Measurements from ENCODE around the gene ATG2A. TPM values are rescaled to one million over a fixed set of nuclear protein-coding genes. Genes with fewer than 3 reads are reported as not detected.

ATG2A gene
- total and polyA plus RNA-seq, 10 of the 15 experiments (the other 5 are each of a cell fraction or from before 2014, with no cell fraction given) = 0.08 to 19.0 (median 4.6) TPM

DNA sequence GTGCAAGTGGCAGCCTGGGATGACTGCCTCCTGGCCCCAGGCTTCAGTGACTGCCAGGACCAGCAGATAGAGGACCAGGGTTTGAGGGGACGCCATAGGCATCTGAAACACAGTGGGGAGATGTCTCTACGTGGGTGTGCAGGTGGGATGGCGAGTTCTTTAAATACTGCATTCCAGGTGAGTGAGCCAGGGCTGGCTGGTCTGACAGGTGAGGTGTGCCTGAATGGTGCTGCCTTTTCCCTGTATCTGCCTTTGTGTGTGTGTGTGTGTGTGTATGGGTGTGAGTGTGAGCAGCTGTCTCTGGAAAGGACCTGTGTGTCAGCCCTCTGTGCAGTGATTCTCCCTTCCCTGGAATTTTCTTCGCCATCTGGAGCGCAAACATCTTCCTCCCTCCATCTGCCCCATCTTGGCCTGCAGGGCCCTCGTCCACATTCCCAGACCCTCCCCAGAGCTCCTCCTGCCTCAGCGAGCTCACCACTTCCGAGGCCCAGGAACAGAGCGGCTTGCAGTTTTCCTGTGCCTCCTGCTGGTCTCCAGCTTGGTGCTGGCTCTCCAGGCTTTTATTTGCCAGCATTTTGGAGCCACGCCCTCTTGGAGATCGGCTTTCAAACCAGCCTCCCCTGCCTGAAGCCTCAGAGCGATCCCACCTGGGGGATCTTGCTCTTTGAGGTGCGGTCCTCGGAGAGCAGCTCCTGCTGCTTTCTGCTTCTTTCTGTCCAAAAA, 18.5 kb upstream of the ATG2A start, which contains the start of gene GPHA2:
Gene GPHA2, minus strand, starts transcription at position 535 of the 723 bp plus-strand sequence. Its CDS starts 433 bp downstream, at position 102.
- ChIA-PET CTCF (interaction anchor here (1.0 kb wide), 1 partner anchor 87 kb away, joined by 4 read pairs; no protein-coding TSS in a partner anchor), RAD21 (ENCODE audit: unreplicated experiment) (no interaction called here), SMC1A (ENCODE audit: uncharacterized antibody, unreplicated experiment) (no interaction called here), POLR2A (no interaction called here)
- Histone ChIP-seq H3K27me3 (replicated peaks in 1 of 2; ENCODE audit: control insufficient read depth in 2 of 2, insufficient read depth in 2 of 2, low read length in 1 of 2) (peaks cover 0 to 1% of the 10 kb centered on the region in 2 experiments; a peak in 1 of 4 replicates), H3K4me2 (ENCODE audit: control insufficient read depth, insufficient read depth) (no peak within 1 kb of the TSS), H3K4me1 (ENCODE audit: control insufficient read depth, insufficient read depth, low read length) (no peaks in the 10 kb centered on the region), H2AFZ (ENCODE audit: control insufficient read depth, low read depth, low read length) (no peak within 1 kb of the TSS), H3K27ac (ENCODE audit: control insufficient read depth, insufficient read depth) (no peak within 1 kb of the TSS), H3K4me3 (no peak within 1 kb of the TSS), H3K9me3 (replicated peaks; ENCODE audit: control insufficient read depth, insufficient read depth, low read length) (no peaks in the 10 kb centered on the region), H4K20me1 (ENCODE audit: control insufficient read depth, insufficient read depth) (no peaks in the 10 kb centered on the region), H3K36me3 (ENCODE audit: control insufficient read depth in 2 of 2, insufficient read depth in 2 of 2, low read length in 1 of 2) (no peaks in the 10 kb centered on the region), H3K9ac (ENCODE audit: control insufficient read depth, insufficient read depth, low read length) (no peak within 1 kb of the TSS), H3K79me2 (ENCODE audit: control insufficient read depth, insufficient read depth, low read length) (no peaks in the 10 kb centered on the region)
- DNase-seq (ENCODE audit: low read depth, low spot score) = no peak
- no TSS peak for BruUV-seq (replicated peaks)
- ATAC-seq = no peak
- intact Hi-C loops (cut with micrococcal nuclease; ENCODE audit: unreplicated experiment) = no loop called here
- 73% methylated on average over 14 of the region's 14 CpGs for WGBS (ENCODE audit: insufficient coverage, insufficient replicate concordance, low lambda C conversion rate, missing lambda C conversion rate)
- FAIRE-seq = no peak
- in situ Hi-C loops (cut with MboI) = no loop called here
- no peak for TF ChIP-seq TCF12 (IDR thresholded peaks at IDR 0.05; ENCODE audit: low read depth, low read length)
- TF ChIP-seq KDM1A (IDR thresholded peaks at IDR 0.05; ENCODE audit: borderline replicate concordance) = no peak
- no peak for TF ChIP-seq YBX1 (IDR thresholded peaks at IDR 0.05)
- TF ChIP-seq CHD2 (IDR thresholded peaks at IDR 0.05; ENCODE audit: borderline replicate concordance, low read depth, low read length) = no peak
- TF ChIP-seq MXI1 (IDR thresholded peaks at IDR 0.05; ENCODE audit: low read depth, low read length) = no peak
- no peak for TF ChIP-seq ETV6 (conservative IDR thresholded peaks at IDR 0.05 in 1 of 2, IDR thresholded peaks at IDR 0.05 in 1 of 2; ENCODE audit: borderline replicate concordance in 1 of 2, low read depth in 1 of 2)
- TF ChIP-seq ZNF217 (IDR thresholded peaks at IDR 0.05) = no peak
- no peak for TF ChIP-seq YY1 (IDR thresholded peaks at IDR 0.05; ENCODE audit: low read depth, low read length)
- TF ChIP-seq, protein P1, sequence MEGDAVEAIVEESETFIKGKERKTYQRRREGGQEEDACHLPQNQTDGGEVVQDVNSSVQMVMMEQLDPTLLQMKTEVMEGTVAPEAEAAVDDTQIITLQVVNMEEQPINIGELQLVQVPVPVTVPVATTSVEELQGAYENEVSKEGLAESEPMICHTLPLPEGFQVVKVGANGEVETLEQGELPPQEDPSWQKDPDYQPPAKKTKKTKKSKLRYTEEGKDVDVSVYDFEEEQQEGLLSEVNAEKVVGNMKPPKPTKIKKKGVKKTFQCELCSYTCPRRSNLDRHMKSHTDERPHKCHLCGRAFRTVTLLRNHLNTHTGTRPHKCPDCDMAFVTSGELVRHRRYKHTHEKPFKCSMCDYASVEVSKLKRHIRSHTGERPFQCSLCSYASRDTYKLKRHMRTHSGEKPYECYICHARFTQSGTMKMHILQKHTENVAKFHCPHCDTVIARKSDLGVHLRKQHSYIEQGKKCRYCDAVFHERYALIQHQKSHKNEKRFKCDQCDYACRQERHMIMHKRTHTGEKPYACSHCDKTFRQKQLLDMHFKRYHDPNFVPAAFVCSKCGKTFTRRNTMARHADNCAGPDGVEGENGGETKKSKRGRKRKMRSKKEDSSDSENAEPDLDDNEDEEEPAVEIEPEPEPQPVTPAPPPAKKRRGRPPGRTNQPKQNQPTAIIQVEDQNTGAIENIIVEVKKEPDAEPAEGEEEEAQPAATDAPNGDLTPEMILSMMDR (IDR thresholded peaks at IDR 0.05 in 2 of 3, conservative IDR thresholded peaks at IDR 0.05 in 1 of 3; ENCODE audit: control insufficient read depth in 2 of 3, extremely low read depth in 1 of 3, insufficient read depth in 1 of 3, low read depth in 3 of 3, low read length in 3 of 3) = no peak
- TF ChIP-seq MYC (IDR thresholded peaks at IDR 0.05; ENCODE audit: insufficient read depth, insufficient read length, insufficient replicate concordance, low read length, severe bottlenecking) = no peak
- TF ChIP-seq ATF7 (IDR thresholded peaks at IDR 0.05; ENCODE audit: low read depth) = no peak
- no peak for TF ChIP-seq SMAD1 (IDR thresholded peaks at IDR 0.05; ENCODE audit: low read depth, partially characterized antibody)
- no peak for TF ChIP-seq ELK1 (IDR thresholded peaks at IDR 0.05; ENCODE audit: low read depth, low read length)
- TF ChIP-seq SREBF2 (IDR thresholded peaks at IDR 0.05; ENCODE audit: low read length) = no peak
- TF ChIP-seq PKNOX1 (IDR thresholded peaks at IDR 0.05) = no peak
- TF ChIP-seq, protein P2, sequence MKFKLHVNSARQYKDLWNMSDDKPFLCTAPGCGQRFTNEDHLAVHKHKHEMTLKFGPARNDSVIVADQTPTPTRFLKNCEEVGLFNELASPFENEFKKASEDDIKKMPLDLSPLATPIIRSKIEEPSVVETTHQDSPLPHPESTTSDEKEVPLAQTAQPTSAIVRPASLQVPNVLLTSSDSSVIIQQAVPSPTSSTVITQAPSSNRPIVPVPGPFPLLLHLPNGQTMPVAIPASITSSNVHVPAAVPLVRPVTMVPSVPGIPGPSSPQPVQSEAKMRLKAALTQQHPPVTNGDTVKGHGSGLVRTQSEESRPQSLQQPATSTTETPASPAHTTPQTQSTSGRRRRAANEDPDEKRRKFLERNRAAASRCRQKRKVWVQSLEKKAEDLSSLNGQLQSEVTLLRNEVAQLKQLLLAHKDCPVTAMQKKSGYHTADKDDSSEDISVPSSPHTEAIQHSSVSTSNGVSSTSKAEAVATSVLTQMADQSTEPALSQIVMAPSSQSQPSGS (IDR thresholded peaks at IDR 0.05; ENCODE audit: low read length) = no peak
- TF ChIP-seq HCFC1 (IDR thresholded peaks at IDR 0.05; ENCODE audit: low read length) = no peak
